Neural crest cell (in vitro differentiated cells): ENCODE measurements around the gene HYPK. TPM values are rescaled to one million over a fixed set of nuclear protein-coding genes. Genes with fewer than 3 reads are reported as not detected.

Source experiments
- DNase-seq: peaks from one replicate; pipeline ENCODE4 v3.0.0; 2021; ENCODE audit warnings: low read depth, mixed read lengths, low spot score
- H3K27ac Mint-ChIP-seq: one replicate; pipeline ENCODE4 v1.8.0; 2021; ENCODE audit warnings: mild to moderate bottlenecking, mixed read lengths; ENCODE audit not compliant: unreplicated experiment
- H3K27me3 Mint-ChIP-seq: 2 replicates; pipeline ENCODE4 v1.8.0; 2021; ENCODE audit warnings: low read depth, mild to moderate bottlenecking, mixed read lengths
- H3K36me3 Mint-ChIP-seq: 2 replicates; pipeline ENCODE4 v1.8.0; 2021; ENCODE audit warnings: low read depth, mild to moderate bottlenecking, mixed read lengths
- H3K4me1 Mint-ChIP-seq: 2 replicates; pipeline ENCODE4 v1.8.0; 2021; ENCODE audit warnings: mixed read lengths
- H3K4me3 Mint-ChIP-seq: one replicate; pipeline ENCODE4 v1.8.0; 2021; ENCODE audit warnings: mild to moderate bottlenecking, mixed read lengths
- H3K9me3 Mint-ChIP-seq: 2 replicates; pipeline ENCODE4 v1.8.0; 2021; ENCODE audit warnings: mixed read lengths
- total RNA-seq: library from RNA; stranded (reverse); gene quantifications from 2 replicates; pipeline ENCODE4 v1.2.1, GENCODE V29; 2021
- TF ChIP-seq, protein P1 (sequence below): fragments of 200-600 bp; sonication (generic); conservative IDR thresholded peaks from 2 replicates; pipeline ENCODE4 v1.5.0; 2021; ENCODE audit warnings: antibody characterized with exemption, mild to moderate bottlenecking

Gene HYPK
- total RNA-seq, 1 donor from 2014 or later: 12.0 TPM

- Mint-ChIP-seq H3K36me3 (peaks cover 25% of the 10 kb centered on the region), H3K27me3 (peaks cover 12% of the 10 kb centered on the region), H3K4me1 (no peaks in the 10 kb centered on the region), H3K27ac (no peak overlapping the region), H3K4me3 (no peak overlapping the region), H3K9me3 (no peaks in the 10 kb centered on the region)
- no peak for DNase-seq
- TF ChIP-seq, protein P1, sequence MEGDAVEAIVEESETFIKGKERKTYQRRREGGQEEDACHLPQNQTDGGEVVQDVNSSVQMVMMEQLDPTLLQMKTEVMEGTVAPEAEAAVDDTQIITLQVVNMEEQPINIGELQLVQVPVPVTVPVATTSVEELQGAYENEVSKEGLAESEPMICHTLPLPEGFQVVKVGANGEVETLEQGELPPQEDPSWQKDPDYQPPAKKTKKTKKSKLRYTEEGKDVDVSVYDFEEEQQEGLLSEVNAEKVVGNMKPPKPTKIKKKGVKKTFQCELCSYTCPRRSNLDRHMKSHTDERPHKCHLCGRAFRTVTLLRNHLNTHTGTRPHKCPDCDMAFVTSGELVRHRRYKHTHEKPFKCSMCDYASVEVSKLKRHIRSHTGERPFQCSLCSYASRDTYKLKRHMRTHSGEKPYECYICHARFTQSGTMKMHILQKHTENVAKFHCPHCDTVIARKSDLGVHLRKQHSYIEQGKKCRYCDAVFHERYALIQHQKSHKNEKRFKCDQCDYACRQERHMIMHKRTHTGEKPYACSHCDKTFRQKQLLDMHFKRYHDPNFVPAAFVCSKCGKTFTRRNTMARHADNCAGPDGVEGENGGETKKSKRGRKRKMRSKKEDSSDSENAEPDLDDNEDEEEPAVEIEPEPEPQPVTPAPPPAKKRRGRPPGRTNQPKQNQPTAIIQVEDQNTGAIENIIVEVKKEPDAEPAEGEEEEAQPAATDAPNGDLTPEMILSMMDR: no peak
These were observed 28.6 kb upstream of the HYPK start for GRCh38 chr15:43771816-43772215.

DNA sequence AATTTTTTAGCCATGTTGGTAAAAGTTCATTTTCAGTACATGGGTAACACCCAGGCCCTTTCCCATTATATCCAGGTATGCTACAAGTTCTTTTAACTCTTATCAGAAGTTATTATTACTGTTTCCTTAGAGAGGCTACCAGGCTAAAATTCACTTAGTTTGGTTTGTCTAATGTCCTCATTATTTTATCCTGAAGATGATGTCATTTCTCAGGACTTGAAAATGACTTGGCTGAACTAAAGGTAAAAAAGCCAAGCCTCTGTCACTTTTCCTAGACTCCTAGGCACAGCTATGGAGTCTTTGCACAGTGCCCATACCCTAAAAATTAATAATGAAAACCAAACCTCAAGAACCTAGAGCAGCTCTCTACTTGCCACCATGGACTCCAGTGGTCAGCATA lies 27.8 kb upstream of the HYPK start:
- H3K27me3 Mint-ChIP-seq: peaks cover 19% of the 10 kb centered on the region
- peaks cover 7% of the 10 kb centered on the region for H3K4me1 Mint-ChIP-seq
- H3K9me3 Mint-ChIP-seq: no peaks in the 10 kb centered on the region
- H3K36me3 Mint-ChIP-seq: peaks cover 25% of the 10 kb centered on the region
- H3K27ac Mint-ChIP-seq: no peak overlapping the region
- TF ChIP-seq, protein P1: no peak
- no peak for DNase-seq
- no peak overlapping the region for H3K4me3 Mint-ChIP-seq

GRCh38 chr15:43774062-43774461 lies 26.3 kb upstream of the HYPK start:
- TF ChIP-seq, protein P1: no peak
- H3K27me3 Mint-ChIP-seq: peaks cover 19% of the 10 kb centered on the region
- peaks cover 21% of the 10 kb centered on the region for H3K36me3 Mint-ChIP-seq
- peaks cover 8% of the 10 kb centered on the region for H3K4me1 Mint-ChIP-seq
- H3K9me3 Mint-ChIP-seq: no peaks in the 10 kb centered on the region
- no peak overlapping the region for H3K27ac Mint-ChIP-seq
- peak overlapping the region; percentile 45 for H3K4me3 Mint-ChIP-seq
- no peak for DNase-seq

DNA sequence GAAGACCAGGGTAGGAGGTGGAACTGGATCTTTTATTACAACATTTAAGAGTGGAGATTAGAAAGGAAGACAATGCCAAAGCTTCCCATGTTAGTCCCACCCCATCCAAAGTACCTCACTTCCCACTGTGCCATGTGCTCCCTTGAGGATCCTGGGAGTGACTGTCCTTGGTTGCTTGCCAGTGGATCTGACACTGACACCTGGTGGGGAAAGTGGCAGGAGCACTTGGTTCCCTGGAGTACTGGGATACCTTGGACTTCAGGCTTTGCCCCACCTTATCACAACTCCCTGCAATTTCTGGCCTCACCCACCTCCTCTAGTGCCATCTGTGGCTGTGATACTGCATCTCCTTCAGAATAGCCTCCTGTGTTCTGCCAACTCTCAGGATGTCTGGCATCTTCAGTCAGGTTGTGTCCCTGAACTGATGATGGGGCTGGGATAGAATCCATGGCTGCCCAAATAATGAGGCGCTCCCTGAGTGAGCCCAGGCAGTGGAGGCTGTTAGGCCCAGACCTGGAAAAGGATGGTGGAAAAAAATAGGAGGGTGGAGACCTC lies 24.9 kb upstream of the HYPK start:
- Mint-ChIP-seq H3K27me3 (peaks cover 22% of the 10 kb centered on the region), H3K4me3 (peak overlapping the region; percentile 77), H3K36me3 (peaks cover 10% of the 10 kb centered on the region), H3K9me3 (no peaks in the 10 kb centered on the region), H3K4me1 (peaks cover 8% of the 10 kb centered on the region), H3K27ac (no peak overlapping the region)
- peak; percentile 14 for DNase-seq
- TF ChIP-seq, protein P1: peak; percentile 53

GRCh38 chr15:43776101-43776717 lies 24.2 kb upstream of the HYPK start:
- Mint-ChIP-seq H3K36me3 (peaks cover 6% of the 10 kb centered on the region), H3K4me3 (peak overlapping the region; percentile 77), H3K27ac (no peak overlapping the region), H3K27me3 (peaks cover 23% of the 10 kb centered on the region), H3K9me3 (no peaks in the 10 kb centered on the region), H3K4me1 (peaks cover 8% of the 10 kb centered on the region)
- TF ChIP-seq, protein P1: no peak
- DNase-seq: peak; percentile 25
